GM12878 (cell line): Measurements from ENCODE around the gene IRS1. TPM values are rescaled to one million over a fixed set of nuclear protein-coding genes. Genes with fewer than 3 reads are reported as not detected.

Source experiments
- ATAC-seq: fragments of 200-7000 bp; cut with Tn5 transposase; 3 replicates; pipeline ENCODE4 v1.9.1; 2020; ENCODE audit warnings: mild to moderate bottlenecking, moderate library complexity
- BruUV-seq: library from RNA; stranded (reverse); fragments of 400-500 nt; replicated peaks from 2 replicates; lab custom pipeline; 2021; lab: Mats Ljungman, UMichigan
- CTCF ChIA-PET: fragments of 300-600 bp; sonication (Branson Sonifier 250); formaldehyde crosslinking; extraction: SDS; loops from one replicate; lab custom pipeline; 2021; ENCODE audit warnings: inconsistent platforms; lab: Yijun Ruan, JAX
- POLR2A ChIA-PET: fragments of 350-600 bp; formaldehyde crosslinking; extraction: SDS; loops from one replicate; lab custom pipeline; 2021; ENCODE audit warnings: inconsistent platforms; lab: Charles Lee
- RAD21 ChIA-PET: fragments of 300-600 bp; sonication (Branson Sonifier 250); formaldehyde crosslinking; loops from one replicate; lab custom pipeline; 2023; ENCODE audit warnings: antibody characterized with exemption; ENCODE audit not compliant: unreplicated experiment; lab: Charles Lee
- SMC1A ChIA-PET: fragments of 300-600 bp; sonication (Branson Sonifier 250); formaldehyde crosslinking; loops from one replicate; lab custom pipeline; 2023; ENCODE audit not compliant: unreplicated experiment, uncharacterized antibody; lab: Charles Lee
- DNase-seq: peaks from one replicate; pipeline ENCODE4 v3.0.0-alpha.2; 2011; ENCODE audit warnings: low read depth, low spot score
- FAIRE-seq: peaks from 3 replicates; lab custom pipeline; 2011; peaks lifted over from hg19 to GRCh38; lab: Jason Lieb, UNC
- H2AFZ ChIP-seq: 2 replicates; pipeline ENCODE4 v1.6.0; 2011; ENCODE audit warnings: low read depth, low read length, control low read depth; ENCODE audit not compliant: control insufficient read depth
- H3K27ac ChIP-seq: 2 replicates; pipeline ENCODE4 v1.5.1; 2011; ENCODE audit warnings: control low read depth; ENCODE audit not compliant: control insufficient read depth, insufficient read depth
- H3K27me3 ChIP-seq, 2 experiments: replicated peaks in 1 of 2; 2 replicates each; pipeline versions ENCODE4 v1.6.0 to v1.6.1; 2011; ENCODE audit warnings: low read length in 1 of 2; ENCODE audit not compliant: control insufficient read depth in 2 of 2, insufficient read depth in 2 of 2
- H3K36me3 ChIP-seq, 2 experiments: 2 replicates each; pipeline ENCODE4 v1.5.1; 2011; ENCODE audit warnings: low read length in 1 of 2; ENCODE audit not compliant: control insufficient read depth in 2 of 2, insufficient read depth in 2 of 2
- H3K4me1 ChIP-seq: 2 replicates; pipeline ENCODE4 v1.6.1; 2011; ENCODE audit warnings: mild to moderate bottlenecking, low read length, moderate library complexity, mixed read lengths; ENCODE audit not compliant: control insufficient read depth, insufficient read depth
- H3K4me2 ChIP-seq: 2 replicates; pipeline ENCODE4 v1.6.0; 2011; ENCODE audit warnings: control low read depth; ENCODE audit not compliant: control insufficient read depth, insufficient read depth
- H3K4me3 ChIP-seq: fragments of 200-600 bp; sonication (generic); 2 replicates; pipeline ENCODE4 v1.5.1; 2016
- H3K79me2 ChIP-seq: 2 replicates; pipeline ENCODE4 v1.6.0; 2011; ENCODE audit warnings: low read length; ENCODE audit not compliant: control insufficient read depth, insufficient read depth
- H3K9ac ChIP-seq: 2 replicates; pipeline ENCODE4 v1.8.0; 2011; ENCODE audit warnings: low read length, control low read depth, mixed read lengths; ENCODE audit not compliant: control insufficient read depth, insufficient read depth
- H3K9me3 ChIP-seq: replicated peaks from 3 replicates; pipeline ENCODE4 v1.5.1; 2011; ENCODE audit warnings: mild to moderate bottlenecking, low read length; ENCODE audit not compliant: control insufficient read depth, insufficient read depth
- H4K20me1 ChIP-seq: 2 replicates; pipeline ENCODE4 v1.6.0; 2011; ENCODE audit not compliant: control insufficient read depth, insufficient read depth
- ATF7 ChIP-seq: fragments of 450-650 bp; IDR thresholded peaks from 2 replicates; pipeline ENCODE4 v1.6.1; 2016; ENCODE audit warnings: low read depth, mild to moderate bottlenecking
- CUX1 ChIP-seq: IDR thresholded peaks from 2 replicates; pipeline ENCODE4 v1.6.1; 2012; ENCODE audit warnings: improper control_type of control experiment, low read depth, low read length; ENCODE audit not compliant: insufficient replicate concordance
- EGR1 ChIP-seq, 2 experiments: IDR thresholded peaks; 1 replicate in 1 of 2; 2 replicates in 1 of 2; pipeline ENCODE4 v1.6.1; 2011 to 2012; ENCODE audit warnings: low read depth in 2 of 2, low read length in 2 of 2, borderline replicate concordance in 1 of 2, mild to moderate bottlenecking in 1 of 2, moderate library complexity in 1 of 2
- MYC ChIP-seq: IDR thresholded peaks from 2 replicates; pipeline ENCODE4 v1.6.1; 2011; ENCODE audit warnings: mild to moderate bottlenecking, low read length, moderate library complexity, inconsistent platforms; ENCODE audit not compliant: insufficient read depth, insufficient replicate concordance, insufficient read length, severe bottlenecking
- NKRF ChIP-seq: fragments of 450-650 bp; conservative IDR thresholded peaks from 2 replicates; pipeline ENCODE4 v1.6.1; 2017; ENCODE audit warnings: mild to moderate bottlenecking, moderate library complexity
- NR2F1 ChIP-seq: fragments of 450-650 bp; conservative IDR thresholded peaks from 2 replicates; pipeline ENCODE4 v1.6.1; 2017; ENCODE audit warnings: mild to moderate bottlenecking
- SMC3 ChIP-seq: IDR thresholded peaks from 2 replicates; pipeline ENCODE4 v1.6.1; 2011; ENCODE audit warnings: low read length, improper control_type of control experiment, borderline replicate concordance
- SP1 ChIP-seq: IDR thresholded peaks from one replicate; pipeline ENCODE4 v1.6.1; 2011; ENCODE audit warnings: low read depth, low read length
- TBL1XR1 ChIP-seq: IDR thresholded peaks from 2 replicates; pipeline ENCODE4 v1.6.1; 2012; ENCODE audit warnings: low read depth, low read length, improper control_type of control experiment
- TCF12 ChIP-seq: IDR thresholded peaks from 2 replicates; pipeline ENCODE4 v1.6.1; 2011; ENCODE audit warnings: low read depth, mild to moderate bottlenecking, low read length
- ZBTB40 ChIP-seq: fragments of 450-650 bp; IDR thresholded peaks from 2 replicates; pipeline ENCODE4 v1.6.1; 2016; ENCODE audit warnings: mild to moderate bottlenecking, moderate library complexity, borderline replicate concordance
- WGBS: methylation state at CpG from one replicate; pipeline ENCODE4 v1.1.6; 2016; ENCODE audit warnings: low lambda C conversion rate; ENCODE audit not compliant: insufficient replicate concordance, insufficient coverage; ENCODE audit errors: missing lambda C conversion rate; 5-methylcytosine and 5-hydroxymethylcytosine counted together
- in situ Hi-C: fragments of 300-500 bp; cut with MboI; formaldehyde crosslinking; loops from 9 replicates; pipeline ENCODE4 v1.14.3; 2018; ENCODE audit warnings: mixed read lengths
- intact Hi-C: fragments of 100-400 bp; cut with micrococcal nuclease; formaldehyde crosslinking; loops from one replicate; pipeline ENCODE4 v1.14.2; 2022; ENCODE audit not compliant: unreplicated experiment
- polyA plus RNA-seq, 11 experiments: library from polyadenylated mRNA; depleted of rRNA in 4 of 11; unstranded in 6 of 11; stranded (reverse) in 5 of 11; fragments of >200 nt; fragmentation: Nextera tagmentation in 4 of 11; fragmentation: Illumina TruSeq in 1 of 11; extraction: Ambion mirVana in 4 of 11; extraction: Trizol in 1 of 11; gene quantifications; 1 replicate in 1 of 11; 2 replicates in 10 of 11; pipeline versions ENCODE4 v1.2.1 to v1.2.3, GENCODE V29; 2011 to 2016; ENCODE audit warnings: inconsistent platforms in 2 of 11, missing spikeins in 2 of 11, low read depth in 1 of 11
- total RNA-seq, 4 experiments: library from RNA; depleted of rRNA in 3 of 4; stranded (reverse); fragments of >200 nt in 3 of 4; fragmentation: Illumina TruSeq in 1 of 4; extraction: Trizol in 1 of 4; gene quantifications; 2 replicates each; pipeline versions ENCODE4 v1.2.1 to v1.2.3, GENCODE V29; 2013 to 2021

IRS1 gene
- total and polyA plus RNA-seq, 10 of the 15 experiments (the other 5 are each of a cell fraction or from before 2014, with no cell fraction given) = 0.03 to 1.7 (median 0.34) TPM

GRCh38 chr2:226763320-226763719 lies 36.3 kb downstream of the IRS1 start:
- H3K4me1 ChIP-seq = no peaks in the 10 kb centered on the region
- no peak overlapping the region for H2AFZ ChIP-seq
- intact Hi-C loops (no loop called here), in situ Hi-C loops (no loop called here)
- H3K4me3 ChIP-seq = no peak overlapping the region
- no TSS peak for BruUV-seq
- H3K4me2 ChIP-seq = no peak overlapping the region
- FAIRE-seq (no peak), ATAC-seq (no peak), DNase-seq (no peak)
- 5% methylated on average over 3 of the region's 3 CpGs for WGBS
- H3K9me3 ChIP-seq = no peaks in the 10 kb centered on the region
- CTCF ChIA-PET = interaction anchor here (0.7 to 2.1 kb wide), 2 partner anchors 8 to 10 kb away, joined by 3 to 8 read pairs; no protein-coding TSS in a partner anchor
- POLR2A ChIA-PET = no interaction called here
- no peaks in the 10 kb centered on the region for H3K36me3 ChIP-seq
- H3K9ac ChIP-seq = no peak overlapping the region
- H4K20me1 ChIP-seq = no peaks in the 10 kb centered on the region
- SMC1A ChIA-PET = interaction anchor here (1.1 to 1.6 kb wide), 3 partner anchors 9 to 21 kb away, joined by 3 to 7 read pairs (median 3); no protein-coding TSS in a partner anchor
- RAD21 ChIA-PET = interaction anchor here (1.4 kb wide), 1 partner anchor 92 kb away, joined by 3 read pairs; no protein-coding TSS in a partner anchor
- H3K27ac ChIP-seq = no peak overlapping the region
- H3K27me3 ChIP-seq = no peaks in the 10 kb centered on the region
- H3K79me2 ChIP-seq = no peaks in the 10 kb centered on the region
- no peak for TF ChIP-seq ATF7
- no peak for TF ChIP-seq TBL1XR1
- no peak for TF ChIP-seq SMC3
- no peak for TF ChIP-seq TCF12
- no peak for TF ChIP-seq NKRF
- no peak for TF ChIP-seq SP1
- TF ChIP-seq MYC = no peak
- TF ChIP-seq ZBTB40 = no peak
- no peak for TF ChIP-seq NR2F1
- no peak for TF ChIP-seq EGR1 (IDR thresholded peaks at IDR 0.05; ENCODE audit: borderline replicate concordance in 1 of 2, low read depth in 2 of 2, low read length in 2 of 2)
- no peak for TF ChIP-seq CUX1
